PC-9 (cell line): ENCODE data around the gene WFDC8. TPM values are rescaled to one million over a fixed set of nuclear protein-coding genes. Genes with fewer than 3 reads are reported as not detected.
A peak's percentile ranks its signal among the peaks of the same experiment; 100 is the strongest.

ENCODE experiments used
- BruUV-seq: library from RNA; stranded (reverse); fragments of 400-500 nt; replicated peaks from 2 replicates; lab custom pipeline; 2021; lab: Mats Ljungman, UMichigan
- CTCF ChIA-PET: fragments of 300-600 bp; sonication (Branson Sonifier 250); formaldehyde crosslinking; loops from one replicate; lab custom pipeline; 2022; ENCODE audit warnings: antibody characterized with exemption; lab: Charles Lee
- POLR2A ChIA-PET: fragments of 300-600 bp; sonication (Branson Sonifier 250); formaldehyde crosslinking; loops from one replicate; lab custom pipeline; 2022; ENCODE audit warnings: antibody characterized with exemption; ENCODE audit not compliant: unreplicated experiment; lab: Charles Lee
- DNase-seq, 2 experiments: peaks; one replicate each; pipeline versions ENCODE4 v3.0.0 to v3.0.0-alpha.2; 2015 to 2022; ENCODE audit warnings: mixed read lengths in 1 of 2
- H2AFZ ChIP-seq: fragments of 200-600 bp; sonication (generic); 2 replicates; pipeline ENCODE4 v1.8.1; 2017; ENCODE audit warnings: antibody characterized with exemption
- H3F3A ChIP-seq: fragments of 200-600 bp; sonication (generic); 2 replicates; pipeline ENCODE4 v1.8.1; 2017; ENCODE audit warnings: antibody characterized with exemption, mild to moderate bottlenecking, low read depth; ENCODE audit not compliant: insufficient read depth
- H3K27ac ChIP-seq: fragments of 200-600 bp; sonication (generic); 2 replicates; pipeline ENCODE4 v1.6.1; 2016; ENCODE audit warnings: mixed run types
- H3K27me3 ChIP-seq: fragments of 200-600 bp; sonication (generic); 2 replicates; pipeline ENCODE4 v1.6.1; 2016; ENCODE audit warnings: low read depth, mixed run types; ENCODE audit not compliant: insufficient read depth
- H3K36me3 ChIP-seq: fragments of 200-600 bp; sonication (generic); 2 replicates; pipeline ENCODE4 v1.6.1; 2016; ENCODE audit warnings: low read depth, mixed run types
- H3K4me1 ChIP-seq: fragments of 200-600 bp; sonication (generic); replicated peaks from 2 replicates; pipeline ENCODE4 v1.6.1; 2016; ENCODE audit warnings: mixed run types; ENCODE audit not compliant: insufficient read depth
- H3K4me2 ChIP-seq: fragments of 200-600 bp; sonication (generic); 2 replicates; pipeline ENCODE4 v1.6.1; 2017; ENCODE audit warnings: mixed run types
- H3K4me3 ChIP-seq: fragments of 200-600 bp; sonication (generic); 2 replicates; pipeline ENCODE4 v1.6.1; 2016; ENCODE audit warnings: mixed run types
- H3K79me2 ChIP-seq: fragments of 200-600 bp; sonication (generic); 2 replicates; pipeline ENCODE4 v1.6.1; 2017; ENCODE audit warnings: low read depth, mixed run types
- H3K9me2 ChIP-seq: fragments of 200-600 bp; sonication (generic); 2 replicates; pipeline ENCODE4 v1.8.1; 2017; ENCODE audit warnings: mild to moderate bottlenecking; ENCODE audit not compliant: insufficient read depth
- H3K9me3 ChIP-seq: fragments of 200-600 bp; sonication (generic); 2 replicates; pipeline ENCODE4 v1.8.1; 2016; ENCODE audit warnings: low read depth; ENCODE audit not compliant: insufficient read depth
- H4K20me1 ChIP-seq: fragments of 200-600 bp; sonication (generic); 2 replicates; pipeline ENCODE4 v1.8.1; 2017; ENCODE audit not compliant: insufficient read depth
- CTCF ChIP-seq: fragments of 200-600 bp; sonication (generic); conservative IDR thresholded peaks from 2 replicates; pipeline ENCODE4 v1.6.1; 2017; ENCODE audit warnings: mixed run types, antibody characterized with exemption, mild to moderate bottlenecking, moderate library complexity
- EZH2 ChIP-seq: fragments of 200-600 bp; sonication (generic); IDR thresholded peaks from 2 replicates; pipeline ENCODE4 v1.8.0; 2017; ENCODE audit warnings: antibody characterized with exemption, low read depth
- intact Hi-C: fragments of 100-400 bp; cut with micrococcal nuclease; formaldehyde crosslinking; loops from one replicate; pipeline ENCODE4 v1.10.0; 2022; ENCODE audit not compliant: unreplicated experiment
- total RNA-seq: library from RNA; stranded (reverse); gene quantifications from 2 replicates; pipeline ENCODE4 v1.2.3, GENCODE V29; 2021

WFDC8 gene
- total RNA-seq, 1 experiment from 2014 or later, result not detected

GRCh38 chr20:45506398-45506797, 72.7 kb downstream of the WFDC8 start:
- peak overlapping the region; percentile 9; the same call in 1 of the 2 replicates for H3K4me2 ChIP-seq
- 0 out of 2 replicates have a peak, but pooled peaks cover 3% of the 10 kb centered on the region for H3K9me3 ChIP-seq
- ChIA-PET POLR2A (interaction anchor here (0.6 kb wide), 1 partner anchor 399 kb away, joined by 3 read pairs; no protein-coding TSS in a partner anchor), CTCF (no interaction called here)
- BruUV-seq, result no TSS peak
- no peak overlapping the region for H3K4me3 ChIP-seq
- peaks cover 27% of the 10 kb centered on the region for H3F3A ChIP-seq
- no peaks in the 10 kb centered on the region for H4K20me1 ChIP-seq
- no peak for DNase-seq
- no peak overlapping the region for H2AFZ ChIP-seq
- peaks cover 45% of the 10 kb centered on the region for H3K4me1 ChIP-seq
- peak overlapping the region; percentile 95 for H3K27ac ChIP-seq
- no peaks in the 10 kb centered on the region for H3K79me2 ChIP-seq
- H3K9me2 ChIP-seq, result no peaks in the 10 kb centered on the region
- no peaks in the 10 kb centered on the region for H3K27me3 ChIP-seq
- TF ChIP-seq CTCF (no peak), EZH2 (no peak)
- H3K36me3 ChIP-seq, result no peaks in the 10 kb centered on the region
- intact Hi-C loops, result no loop called here

- H3K9me2 ChIP-seq, result no peaks in the 10 kb centered on the region
- TF ChIP-seq EZH2 (no peak), CTCF (no peak)
- CTCF ChIA-PET, result no interaction called here
- H3K9me3 ChIP-seq, result no peaks in the 10 kb centered on the region
- peaks cover 19% of the 10 kb centered on the region for H3F3A ChIP-seq
- intact Hi-C loops, result no loop called here
- peaks cover 24% of the 10 kb centered on the region for H3K4me1 ChIP-seq
- DNase-seq, result peak in 1 of 2 experiments; percentile 38
- no peaks in the 10 kb centered on the region for H3K36me3 ChIP-seq
- H3K27me3 ChIP-seq, result no peaks in the 10 kb centered on the region
- no peaks in the 10 kb centered on the region for H4K20me1 ChIP-seq
- H3K4me2 ChIP-seq, result no peak overlapping the region
- no peaks in the 10 kb centered on the region for H3K79me2 ChIP-seq
- BruUV-seq, result no TSS peak
- H3K4me3 ChIP-seq, result no peak overlapping the region
- H3K27ac ChIP-seq, result no peak overlapping the region
- POLR2A ChIA-PET, result no interaction called here
- no peak overlapping the region for H2AFZ ChIP-seq
These were observed 75.7 kb downstream of the WFDC8 start for GRCh38 chr20:45503403-45503802.

- intact Hi-C loops, result no loop called here
- CTCF ChIA-PET, result interaction anchor here (0.6 to 0.7 kb wide), 3 partner anchors 66 to 1290 kb away, joined by 3 read pairs; no protein-coding TSS in a partner anchor
- no peaks in the 10 kb centered on the region for H3K36me3 ChIP-seq
- no peaks in the 10 kb centered on the region for H3K79me2 ChIP-seq
- TF ChIP-seq EZH2 (no peak), CTCF (no peak)
- DNase-seq, result no peak
- no peak overlapping the region for H3K4me2 ChIP-seq
- H3K4me1 ChIP-seq, result peaks cover 15% of the 10 kb centered on the region
- H3F3A ChIP-seq, result peaks cover 14% of the 10 kb centered on the region
- POLR2A ChIA-PET, result interaction anchor here (0.6 kb wide), 1 partner anchor 36 kb away, joined by 4 read pairs; no protein-coding TSS in a partner anchor
- H3K27ac ChIP-seq, result no peak overlapping the region
- no peaks in the 10 kb centered on the region for H3K9me3 ChIP-seq
- no TSS peak for BruUV-seq
- H4K20me1 ChIP-seq, result no peaks in the 10 kb centered on the region
- H3K27me3 ChIP-seq, result no peaks in the 10 kb centered on the region
- H2AFZ ChIP-seq, result no peak overlapping the region
- H3K4me3 ChIP-seq, result no peak overlapping the region
- H3K9me2 ChIP-seq, result no peaks in the 10 kb centered on the region
These were observed 76.5 kb downstream of the WFDC8 start for GRCh38 chr20:45502561-45502960.

Other genes with a start within 250 kb of the WFDC8 start
- gene SDC4, start 230.9 kb downstream of the WFDC8 start, total RNA-seq, result 114 and 117 TPM in 2 replicates
- gene SYS1, start 216.1 kb downstream of the WFDC8 start, total RNA-seq, result 35.1 and 38.8 TPM in 2 replicates
- 0.23 TPM in 1 of 2 replicates, not detected in the other for gene TP53TG5, start 201.0 kb downstream of the WFDC8 start, total RNA-seq
- gene DBNDD2, start 171.0 kb downstream of the WFDC8 start, total RNA-seq, result 69.0 and 77.1 TPM in 2 replicates
- gene PIGT, start 163.1 kb downstream of the WFDC8 start, total RNA-seq, result 101 and 121 TPM in 2 replicates
- 159 and 185 TPM in 2 replicates for gene WFDC2, start 109.5 kb downstream of the WFDC8 start, total RNA-seq
- gene SPINT3, start 63.7 kb downstream of the WFDC8 start, total RNA-seq, result not detected in 2 replicates
- not detected in 2 replicates for gene WFDC6, start 39.8 kb downstream of the WFDC8 start, total RNA-seq
- not detected in 2 replicates for gene EPPIN, start 31.9 kb downstream of the WFDC8 start, total RNA-seq
- not detected in 2 replicates for gene WFDC10A, start 50.5 kb upstream of the WFDC8 start, total RNA-seq
- gene WFDC9, start 52.0 kb upstream of the WFDC8 start, total RNA-seq, result not detected in 2 replicates
- gene WFDC11, start 91.0 kb upstream of the WFDC8 start, total RNA-seq, result not detected in 2 replicates
- gene WFDC13, start 122.8 kb upstream of the WFDC8 start, total RNA-seq, result not detected in 2 replicates
- not detected in 2 replicates for gene WFDC10B, start 125.7 kb upstream of the WFDC8 start, total RNA-seq
- gene SPINT4, start 143.1 kb upstream of the WFDC8 start, total RNA-seq, result not detected in 2 replicates
- 21.6 and 22.4 TPM in 2 replicates for gene WFDC3, start 212.6 kb upstream of the WFDC8 start, total RNA-seq
- 53.4 and 56.6 TPM in 2 replicates for gene DNTTIP1, start 212.7 kb upstream of the WFDC8 start, total RNA-seq
- 207 TPM in 2 replicates for gene UBE2C, start 233.4 kb upstream of the WFDC8 start, total RNA-seq
- gene TNNC2, start 248.0 kb upstream of the WFDC8 start, total RNA-seq, result 1.3 TPM in 1 of 2 replicates, not detected in the other